GM19463 (cell line): ENCODE data around the gene GLUD1.
"Not testable (repeated sequence)": the region's sequence is repeated elsewhere in the genome, so short reads cannot be mapped to it uniquely, and the experiment has no call there.

Experiments used
- ATAC-seq: cut with Tn5 transposase; IDR thresholded peaks from one replicate; pipeline ENCODE4 v1.9.1; 2021; ENCODE audit warnings: mild to moderate bottlenecking, moderate library complexity; ENCODE audit not compliant: unreplicated experiment

The GLUD1 gene

DNA sequence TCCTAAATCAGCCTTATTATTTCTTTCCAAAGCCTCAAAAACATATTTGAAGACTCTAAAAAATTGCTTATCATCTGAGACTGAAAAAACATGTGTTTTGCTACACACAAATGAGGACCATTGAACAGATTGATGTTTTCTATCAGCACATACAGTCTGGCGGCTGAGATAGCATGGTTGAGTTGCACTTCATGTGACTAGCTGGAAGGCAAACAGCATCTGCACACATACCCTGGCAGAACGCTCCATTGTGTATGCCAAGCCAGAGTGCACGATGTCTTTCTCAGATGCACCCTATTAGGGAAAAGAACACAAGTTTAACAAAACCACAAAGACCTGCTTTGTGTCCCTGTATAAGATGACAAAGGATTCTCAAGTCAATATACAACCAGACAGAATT lies 41.5 kb downstream of the GLUD1 start:
- no peak for ATAC-seq

DNA sequence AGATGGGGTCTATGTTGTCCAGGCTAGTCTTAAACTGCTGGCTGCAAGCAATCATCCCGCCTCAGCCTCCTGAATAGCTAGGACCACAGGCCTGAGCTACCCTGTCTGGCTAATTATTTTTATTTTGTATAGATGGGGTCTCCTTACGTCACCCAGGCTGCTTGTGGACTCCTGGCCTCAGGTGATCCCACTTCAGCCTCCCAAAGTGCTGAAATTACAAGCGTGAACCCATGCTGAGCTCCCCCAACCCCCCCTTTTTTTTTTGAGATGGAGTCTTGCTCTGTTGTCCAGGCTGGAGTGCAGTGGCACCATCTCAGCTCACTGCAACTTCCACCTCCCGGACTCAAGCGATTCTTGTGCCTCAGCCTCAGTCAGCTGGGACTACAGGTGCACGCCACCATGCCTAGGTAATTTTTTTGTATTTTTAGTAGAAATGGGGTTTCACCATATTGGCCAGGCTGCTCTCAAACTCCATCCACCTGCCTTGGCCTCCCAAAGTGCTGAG lies 49.2 kb downstream of the GLUD1 start:
- no peak for ATAC-seq

DNA sequence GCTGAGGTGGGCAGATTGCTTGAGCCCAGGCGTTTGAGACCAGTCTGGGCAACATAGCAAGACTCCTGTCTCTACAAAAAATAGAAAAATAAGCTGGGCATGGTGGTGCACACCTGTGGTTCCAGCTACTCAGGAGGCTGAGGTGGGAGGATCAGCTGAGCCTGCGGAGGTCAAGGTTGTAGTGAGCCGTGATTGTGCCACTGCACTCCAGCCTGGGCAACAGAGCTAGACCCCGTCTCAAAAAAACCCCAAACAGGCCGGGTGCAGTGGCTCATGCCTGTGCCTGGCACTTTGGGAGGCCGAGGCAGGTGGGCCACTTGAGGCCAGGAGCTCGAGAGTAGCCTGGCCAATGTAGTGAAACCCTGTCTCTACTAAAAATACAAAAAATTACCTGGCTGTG lies 51.1 kb downstream of the GLUD1 start:
- ATAC-seq: not testable (repeated sequence)

DNA sequence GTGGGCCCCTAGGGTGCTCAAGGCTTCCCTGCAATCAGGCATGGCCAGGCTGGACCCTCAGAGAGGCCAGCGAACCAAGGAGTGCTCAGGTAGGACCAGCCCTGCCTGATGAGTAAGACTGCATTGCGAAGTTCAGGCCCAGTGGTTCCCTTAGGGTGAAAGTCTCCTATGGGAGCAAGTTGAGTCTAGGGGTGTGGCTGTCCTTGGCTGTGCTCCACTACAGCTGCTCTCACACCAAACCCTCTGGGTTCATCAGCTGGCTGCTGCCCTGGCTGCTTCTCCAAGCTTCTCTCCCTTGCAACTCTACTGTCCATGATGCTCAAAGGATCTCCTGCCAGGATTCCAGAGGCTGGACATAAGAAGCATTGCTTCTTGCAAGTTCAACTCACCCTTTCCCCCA lies 55.9 kb downstream of the GLUD1 start:
- no peak for ATAC-seq

DNA sequence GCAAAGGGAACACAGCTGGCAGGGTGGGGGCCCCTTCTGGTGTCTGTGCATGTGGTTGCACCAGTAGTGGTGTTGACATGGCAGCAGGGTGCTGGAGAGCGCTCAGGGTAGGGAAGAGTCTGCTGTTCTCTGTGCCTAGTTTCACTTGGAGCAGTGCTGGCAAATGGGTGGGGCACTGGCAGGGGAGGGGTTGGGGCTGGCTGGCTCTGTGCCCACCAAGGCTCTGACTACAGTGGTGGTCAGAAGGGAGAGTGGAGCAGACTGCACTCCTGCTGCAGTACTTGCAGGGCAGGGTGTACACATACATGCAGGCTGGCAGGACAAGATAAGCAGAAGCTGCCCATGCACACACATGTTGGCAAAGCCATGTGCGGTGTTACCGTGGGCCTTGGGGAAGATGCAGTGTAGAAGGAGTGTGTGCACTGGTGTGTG lies 56.3 kb downstream of the GLUD1 start:
- no peak for ATAC-seq

DNA sequence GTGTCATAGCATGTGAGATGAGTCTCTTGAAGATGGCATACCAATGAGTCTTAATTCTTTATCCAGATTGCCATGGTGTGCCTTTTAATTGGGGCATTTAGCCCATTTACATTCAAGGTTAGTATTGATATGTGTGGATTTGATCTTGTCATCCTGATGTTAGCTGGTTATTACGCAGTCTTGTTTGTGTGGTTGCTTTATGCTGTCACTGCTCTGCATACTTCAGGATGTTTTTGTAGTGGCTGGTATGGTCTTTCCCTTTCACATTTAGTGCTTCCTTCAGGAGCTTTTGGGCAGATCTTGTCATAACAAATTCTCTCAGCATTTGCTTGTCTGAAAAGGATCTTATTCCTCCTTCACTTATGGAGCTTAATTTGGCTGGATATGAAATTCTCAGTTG lies 58.0 kb downstream of the GLUD1 start:
- ATAC-seq: no peak

DNA sequence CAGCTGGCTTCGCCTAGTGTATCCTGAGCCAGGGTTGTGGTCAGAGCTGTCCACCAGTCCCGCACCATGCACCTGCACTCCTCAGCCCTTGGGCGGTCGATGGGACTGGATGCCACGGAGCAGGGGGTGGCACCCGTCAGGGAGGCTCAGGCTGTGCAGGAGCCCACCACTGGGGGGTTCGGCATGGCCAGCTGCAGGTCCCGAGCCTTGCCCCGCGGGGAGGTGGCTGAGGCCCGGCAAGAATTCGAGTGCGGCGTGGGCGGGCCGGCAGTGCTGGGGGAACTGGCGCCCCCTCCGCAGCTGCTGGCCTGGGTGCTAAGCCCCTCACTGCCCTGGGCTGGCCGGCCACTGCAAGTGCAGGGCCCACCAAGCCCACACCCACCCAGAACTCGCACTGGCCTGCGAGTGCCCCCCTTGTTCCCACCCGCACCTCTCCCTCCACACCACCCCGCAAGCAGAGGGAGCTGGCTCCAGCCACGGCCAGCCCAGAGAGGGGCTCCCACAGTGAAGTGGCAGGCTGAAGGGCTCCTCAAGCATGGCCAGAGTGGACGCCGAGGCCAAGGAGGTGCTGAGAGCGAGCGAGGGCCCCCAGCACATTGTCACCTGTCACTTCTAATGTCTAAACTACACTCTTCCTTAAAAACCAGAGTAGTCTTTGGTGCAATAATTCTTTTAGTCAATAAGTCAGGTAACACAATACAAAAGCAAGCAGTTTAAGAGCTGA lies 63.6 kb downstream of the GLUD1 start:
- ATAC-seq: no peak

DNA sequence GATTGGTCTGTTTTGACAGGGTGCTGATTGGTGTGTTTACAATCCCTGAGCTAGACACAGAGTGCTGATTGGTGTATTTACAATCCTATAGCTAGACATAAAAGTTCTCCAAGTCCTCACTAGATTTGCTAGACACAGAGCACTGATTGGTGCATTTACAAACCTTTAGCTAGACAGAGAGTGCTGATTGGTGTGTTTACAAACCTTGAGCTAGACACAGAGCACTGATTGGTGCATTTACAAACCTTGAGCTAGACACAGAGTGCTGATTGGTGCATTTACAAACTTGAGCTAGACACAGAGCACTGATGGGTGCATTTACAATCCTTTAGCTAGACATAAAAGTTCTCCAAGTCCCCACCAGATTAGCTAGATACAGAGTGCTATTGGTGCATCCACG lies 64.2 kb downstream of the GLUD1 start:
- not testable (repeated sequence) for ATAC-seq

DNA sequence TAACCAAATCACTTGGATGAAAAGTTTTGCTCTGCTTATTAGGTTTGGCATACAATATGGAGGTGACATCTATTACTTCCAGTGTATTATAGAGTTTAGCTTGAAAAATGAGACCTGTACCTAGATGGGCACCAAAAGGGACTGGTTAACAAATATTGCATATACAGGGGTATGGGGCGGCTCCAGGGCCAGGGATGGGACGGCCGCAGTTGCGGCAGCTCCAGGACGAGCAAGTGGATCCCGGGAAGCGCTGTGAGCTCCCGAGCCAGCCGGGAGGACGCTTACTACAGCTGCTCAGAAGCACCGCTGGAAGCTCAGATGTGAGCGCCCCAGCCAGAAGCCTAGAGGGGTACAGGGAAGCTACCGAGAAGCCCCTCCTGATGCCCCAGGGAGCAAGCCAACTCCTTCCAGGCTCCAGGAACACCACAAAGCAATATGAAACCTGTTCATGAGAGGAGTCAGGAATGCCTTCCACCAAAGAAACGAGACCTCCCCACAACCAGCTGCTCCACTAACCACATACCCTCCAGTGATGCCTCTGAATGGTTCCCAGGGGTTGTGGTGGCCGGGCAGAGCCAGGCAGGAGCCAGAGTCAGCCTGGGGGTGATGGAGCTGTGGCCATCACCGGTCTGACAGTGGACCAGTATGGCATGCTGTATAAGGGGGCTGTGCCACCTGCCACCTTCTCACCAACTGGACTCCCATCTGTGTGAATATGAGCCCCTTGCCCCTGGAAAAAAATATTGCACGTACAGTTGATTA lies 67.7 kb downstream of the GLUD1 start:
- not testable (repeated sequence) for ATAC-seq

DNA sequence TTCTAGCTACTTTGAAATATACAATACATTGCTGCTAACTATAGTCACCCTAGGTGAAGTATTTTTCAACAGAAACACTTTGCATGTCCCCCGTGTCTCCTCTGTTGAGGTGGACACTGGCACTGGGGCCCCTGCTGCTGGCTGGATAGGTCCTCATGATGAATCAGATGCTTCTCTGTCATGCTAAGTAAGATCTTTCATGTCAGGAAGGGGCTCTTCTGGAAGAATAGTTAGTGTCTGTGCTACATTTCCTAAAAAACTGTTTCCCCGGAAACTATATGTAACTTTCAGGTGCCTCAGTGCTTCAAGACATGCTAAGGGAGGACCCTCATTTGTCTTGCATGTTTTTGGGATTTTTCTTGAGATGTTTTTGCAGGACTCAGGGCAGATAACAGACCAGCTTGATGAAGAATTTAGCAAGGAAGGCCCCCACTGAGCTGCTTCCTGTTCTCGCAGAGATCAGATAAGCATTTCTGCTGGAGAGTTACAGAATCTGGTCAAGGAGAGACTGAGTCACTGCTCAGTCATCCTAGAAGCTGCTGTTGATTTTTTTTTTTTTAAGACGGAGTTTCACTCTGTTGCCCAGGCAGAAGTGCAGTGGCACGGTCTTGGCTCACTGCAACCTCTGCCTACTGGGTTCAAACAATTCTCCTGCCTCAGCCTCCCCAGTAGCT lies 69.2 kb downstream of the GLUD1 start:
- ATAC-seq: not testable (repeated sequence)

DNA sequence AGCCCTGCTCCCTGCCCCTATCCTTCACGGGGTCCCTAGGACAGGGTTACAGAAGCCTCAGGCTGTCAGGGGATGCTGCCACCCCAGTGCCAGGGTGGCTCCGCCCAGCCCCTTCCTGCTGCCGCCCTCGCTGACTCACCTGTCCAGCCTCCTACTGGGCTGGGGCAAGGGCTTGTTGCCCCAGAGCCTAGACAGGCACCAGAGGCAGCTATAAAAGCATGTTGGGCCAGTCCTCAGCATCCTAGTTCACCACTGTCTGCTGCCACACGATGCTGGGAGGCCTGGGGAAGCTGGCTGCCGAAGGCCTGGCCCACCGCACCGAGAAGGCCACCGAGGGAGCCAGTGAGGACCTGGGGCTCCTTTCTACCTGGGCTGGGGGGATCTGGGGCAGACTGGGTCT lies 74.6 kb downstream of the GLUD1 start, which contains the start of gene FAM25A:
TSS of gene FAM25A (plus strand) at position 239 of the 400 bp plus-strand sequence. CDS start at position 270, 31 bp downstream.
- not testable (repeated sequence) for ATAC-seq

DNA sequence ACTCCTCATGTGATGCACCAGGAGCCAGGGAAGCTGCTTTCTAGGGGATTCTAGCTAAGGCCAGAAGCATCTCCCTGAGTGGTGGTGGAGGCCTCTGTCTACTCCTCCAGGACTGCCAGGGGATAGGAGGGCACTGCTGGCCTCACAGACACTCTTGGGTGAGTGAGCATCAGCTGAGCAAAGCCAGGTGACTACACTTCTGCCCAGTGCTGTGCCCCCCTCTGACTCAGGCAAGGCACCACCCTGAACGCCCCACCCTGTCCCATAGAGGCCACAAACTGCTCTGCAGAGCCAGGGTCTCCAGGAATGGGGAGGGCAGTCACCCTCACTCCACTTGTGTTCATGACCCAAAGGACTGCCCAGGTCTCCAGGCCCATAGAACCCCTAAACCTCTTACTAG lies 75.1 kb downstream of the GLUD1 start:
- not testable (repeated sequence) for ATAC-seq

DNA sequence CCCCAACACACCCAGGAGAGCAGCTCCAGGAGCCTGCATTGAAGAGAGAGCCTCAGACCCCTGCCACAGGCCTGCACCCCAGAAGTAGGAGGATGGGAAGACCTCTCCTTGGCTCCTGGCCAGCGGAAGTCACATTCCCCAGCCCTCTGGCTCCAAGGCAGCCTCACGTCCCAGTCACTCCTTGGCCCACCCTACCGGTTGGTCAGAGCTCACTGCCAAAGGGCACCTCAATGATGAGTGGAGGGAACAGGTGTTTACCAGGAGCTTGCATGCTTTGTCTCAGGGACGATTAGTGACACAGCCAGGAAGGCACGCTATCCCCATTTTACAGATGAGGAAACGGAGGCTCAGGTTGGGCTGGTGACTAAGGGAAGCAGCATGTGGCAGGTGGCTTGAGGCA lies 75.6 kb downstream of the GLUD1 start:
- ATAC-seq: not testable (repeated sequence)

DNA sequence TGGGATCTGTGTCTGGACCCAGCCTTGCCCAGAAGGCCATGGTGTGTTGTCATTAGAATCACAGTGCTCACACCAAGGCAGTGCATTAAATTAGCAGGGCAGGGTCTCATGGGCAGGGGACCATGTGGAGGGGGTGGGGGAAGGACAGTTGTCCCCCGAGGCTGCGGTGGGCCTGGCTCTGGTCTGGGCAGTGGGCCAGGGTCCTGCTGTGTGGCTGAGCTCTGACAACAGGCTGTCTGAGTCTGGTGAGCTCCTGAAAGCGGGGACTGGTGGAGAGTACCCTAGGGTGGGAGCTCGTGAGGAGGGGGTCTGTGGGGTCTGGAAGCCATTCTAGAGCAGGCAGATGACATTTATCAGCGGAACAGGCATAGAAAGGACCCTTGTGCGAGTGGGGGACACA lies 76.5 kb downstream of the GLUD1 start:
- not testable (repeated sequence) for ATAC-seq

DNA sequence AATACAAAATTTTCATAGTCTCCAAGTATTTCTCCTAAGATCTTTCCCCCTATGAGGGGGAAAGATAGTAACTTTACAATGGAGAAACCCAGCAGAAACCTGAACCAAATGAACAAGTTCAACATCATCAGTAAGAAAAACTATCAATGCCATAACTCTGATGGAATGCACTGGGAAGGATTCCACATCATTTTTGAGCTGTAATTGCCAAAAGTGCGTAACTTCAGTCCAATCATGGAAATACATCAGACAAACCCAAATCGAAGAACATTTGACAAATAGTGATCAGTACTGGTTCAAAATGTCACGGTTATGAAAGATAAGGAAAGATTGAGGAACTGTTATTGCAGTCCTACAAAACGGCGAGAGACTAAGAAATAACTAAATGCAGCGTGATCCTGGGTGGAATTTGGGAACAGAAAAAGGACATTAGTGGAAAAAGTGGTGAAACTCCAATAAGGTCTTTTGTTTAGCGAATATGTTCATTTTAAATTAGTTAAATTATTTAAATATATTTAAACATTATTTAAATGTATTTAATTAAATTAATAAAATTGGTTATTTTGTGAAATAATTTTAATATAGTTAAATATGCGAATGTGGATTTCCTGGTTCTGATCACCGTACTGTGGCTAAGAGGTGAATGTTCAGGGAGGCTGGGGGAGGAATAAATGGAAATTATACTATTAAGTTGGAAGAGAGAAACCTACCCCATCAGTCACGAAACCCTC lies 79.5 kb downstream of the GLUD1 start:
- ATAC-seq: not testable (repeated sequence)

DNA sequence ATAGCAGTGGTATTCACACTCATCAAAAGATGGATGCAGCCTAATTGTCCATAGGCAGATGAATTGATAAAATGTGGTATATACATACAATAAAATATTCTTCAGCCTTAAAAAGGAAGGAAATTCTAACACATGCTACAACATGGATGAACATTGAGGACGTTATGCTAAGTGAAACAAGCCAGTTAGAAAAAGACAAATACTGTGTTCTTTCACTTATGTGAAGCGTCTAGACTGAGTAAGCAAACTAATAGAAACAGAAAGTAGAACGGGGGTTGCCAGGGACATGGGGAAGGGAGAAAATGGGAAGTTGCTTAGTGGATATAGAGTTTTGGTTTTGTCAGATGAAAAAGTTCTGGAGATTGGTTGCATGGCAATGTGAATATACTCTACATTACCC lies 81.1 kb downstream of the GLUD1 start:
- not testable (repeated sequence) for ATAC-seq

DNA sequence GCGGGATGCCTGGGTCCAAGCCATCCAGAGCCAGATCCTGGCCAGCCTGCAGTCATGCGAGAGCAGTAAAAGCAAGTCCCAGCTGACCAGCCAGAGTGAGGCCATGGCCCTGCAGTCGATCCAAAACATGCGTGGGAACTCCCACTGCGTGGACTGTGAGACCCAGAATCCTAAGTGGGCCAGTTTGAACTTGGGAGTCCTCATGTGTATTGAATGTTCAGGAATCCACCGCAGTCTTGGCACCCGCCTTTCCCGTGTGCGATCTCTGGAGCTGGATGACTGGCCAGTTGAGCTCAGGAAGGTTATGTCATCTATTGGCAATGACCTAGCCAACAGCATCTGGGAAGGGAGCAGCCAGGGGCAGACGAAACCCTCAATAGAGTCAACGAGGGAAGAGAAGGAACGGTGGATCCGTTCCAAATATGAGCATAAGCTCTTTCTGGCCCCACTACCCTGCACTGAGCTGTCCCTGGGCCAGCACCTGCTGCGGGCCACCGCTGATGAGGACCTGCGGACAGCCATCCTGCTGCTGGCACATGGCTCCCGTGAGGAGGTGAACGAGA lies 85.4 kb downstream of the GLUD1 start:
- ATAC-seq: not testable (repeated sequence)

DNA sequence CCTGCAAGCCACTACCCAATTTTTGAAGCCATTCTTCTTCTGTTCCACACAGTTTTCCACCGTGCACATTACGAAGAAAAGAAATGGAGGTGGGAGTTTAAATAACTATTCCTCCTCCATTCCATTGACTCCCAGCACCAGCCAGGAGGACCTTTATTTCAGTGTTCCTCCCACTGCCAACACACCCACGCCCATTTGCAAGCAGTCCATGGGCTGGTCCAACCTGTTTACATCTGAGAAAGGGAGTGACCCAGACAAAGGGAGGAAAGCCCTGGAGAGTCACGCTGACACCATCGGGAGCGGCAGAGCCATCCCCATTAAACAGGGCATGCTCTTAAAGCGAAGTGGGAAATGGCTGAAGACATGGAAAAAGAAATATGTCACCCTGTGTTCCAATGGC lies 86.3 kb downstream of the GLUD1 start:
- not testable (repeated sequence) for ATAC-seq

DNA sequence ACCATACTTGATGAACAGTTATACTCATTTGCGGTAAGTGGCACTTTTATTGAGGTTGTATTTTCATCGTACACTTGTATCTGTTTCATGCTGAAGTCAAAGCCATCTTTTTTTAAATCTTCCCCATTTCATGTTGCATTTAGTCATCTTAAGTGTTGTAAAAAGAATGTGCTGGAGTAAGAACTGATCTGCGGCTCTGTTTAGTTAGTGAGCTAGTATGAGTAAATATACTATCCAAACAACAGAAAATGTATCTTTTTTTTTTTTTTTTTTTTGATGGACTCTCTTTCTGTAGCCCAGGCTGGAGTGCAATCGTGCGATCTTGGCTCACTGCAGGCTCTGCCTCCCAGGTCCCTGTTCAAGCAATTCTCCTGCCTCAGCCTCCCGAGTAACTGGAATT lies 87.0 kb downstream of the GLUD1 start:
- ATAC-seq: not testable (repeated sequence)

DNA sequence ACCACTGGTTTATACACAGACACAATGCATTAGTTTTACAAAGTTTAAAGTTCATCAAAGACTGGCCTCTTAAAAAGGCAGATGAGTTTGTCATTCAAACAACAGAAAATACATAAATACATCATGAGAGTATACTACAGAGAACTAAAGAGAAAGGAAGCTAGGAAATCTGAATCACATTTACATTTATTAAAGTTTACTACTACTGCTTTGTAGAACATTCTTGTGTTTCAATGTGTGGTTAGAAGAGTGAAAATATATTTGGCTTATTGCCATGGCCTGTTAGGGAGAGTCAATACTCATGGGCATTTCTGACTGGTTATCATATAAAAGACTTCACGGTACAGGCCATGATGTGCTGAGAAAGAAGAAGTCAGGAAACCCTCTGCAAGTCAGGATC lies 87.5 kb downstream of the GLUD1 start:
- ATAC-seq: not testable (repeated sequence)
